CD14-positive monocyte (primary cell): ENCODE data around the gene RAB35. TPM values are rescaled to one million over a fixed set of nuclear protein-coding genes. Genes with fewer than 3 reads are reported as not detected.

Experiments
- DNase-seq, 3 donors: peaks; one replicate each; pipeline ENCODE4 v3.0.0-alpha.2; 2011 to 2022
- H2AFZ ChIP-seq: 2 replicates; pipeline ENCODE4 v1.6.0; 2012; ENCODE audit warnings: mild to moderate bottlenecking, low read depth, low read length, inconsistent platforms; ENCODE audit not compliant: insufficient read depth, poor library complexity, severe bottlenecking
- H3K27ac ChIP-seq, 2 donors: 1 replicate in 1 of 2; 2 replicates in 1 of 2; pipeline ENCODE4 v1.5.1; 2012 to 2013; ENCODE audit warnings: low read length in 2 of 2, control low read depth in 1 of 2, inconsistent platforms in 1 of 2, low read depth in 1 of 2, mild to moderate bottlenecking in 1 of 2
- H3K27me3 ChIP-seq, 2 donors: one replicate each; pipeline versions ENCODE4 v1.6.0 to v1.6.1; 2011 to 2013; ENCODE audit warnings: low read length in 2 of 2; ENCODE audit not compliant: control insufficient read depth in 2 of 2, insufficient read depth in 2 of 2
- H3K36me3 ChIP-seq, 2 donors: replicated peaks in 1 of 2; 1 replicate in 1 of 2; 2 replicates in 1 of 2; pipeline versions ENCODE4 v1.5.1 to v1.6.1; 2012 to 2013; ENCODE audit warnings: low read length in 2 of 2, control low read depth in 1 of 2, inconsistent platforms in 1 of 2, mild to moderate bottlenecking in 1 of 2; ENCODE audit not compliant: insufficient read depth in 2 of 2, control insufficient read depth in 1 of 2
- H3K4me1 ChIP-seq, 2 donors: 1 replicate in 1 of 2; 2 replicates in 1 of 2; pipeline versions ENCODE4 v1.5.1 to v1.6.1; 2012 to 2013; ENCODE audit warnings: low read length in 2 of 2, control low read depth in 1 of 2, inconsistent platforms in 1 of 2, mild to moderate bottlenecking in 1 of 2, moderate library complexity in 1 of 2; ENCODE audit not compliant: insufficient read depth in 2 of 2, control insufficient read depth in 1 of 2
- H3K4me2 ChIP-seq: replicated peaks from 2 replicates; pipeline ENCODE3; 2012; ENCODE audit warnings: low read length, moderate library complexity, mild to moderate bottlenecking; ENCODE audit not compliant: poor library complexity, severe bottlenecking; ENCODE audit errors: extremely low read depth
- H3K4me3 ChIP-seq, 3 experiments: fragments of 200-600 bp in 1 of 3; sonication (generic) in 1 of 3; replicated peaks in 1 of 3; 1 replicate in 2 of 3; 2 replicates in 1 of 3; pipeline ENCODE4 v1.5.1; 2011 to 2013; ENCODE audit warnings: low read length in 3 of 3, mild to moderate bottlenecking in 3 of 3, control low read depth in 2 of 3, low read depth in 2 of 3, inconsistent platforms in 1 of 3, moderate library complexity in 1 of 3
- H3K79me2 ChIP-seq: 2 replicates; pipeline ENCODE4 v1.6.0; 2012; ENCODE audit warnings: mild to moderate bottlenecking, control low read depth, inconsistent platforms, low read length, moderate library complexity; ENCODE audit not compliant: insufficient read depth
- H3K9ac ChIP-seq: 2 replicates; pipeline ENCODE4 v1.6.0; 2017; ENCODE audit warnings: low read length, mild to moderate bottlenecking; ENCODE audit not compliant: insufficient read depth, poor library complexity, severe bottlenecking
- H3K9me3 ChIP-seq, 2 donors: replicated peaks in 1 of 2; 1 replicate in 1 of 2; 2 replicates in 1 of 2; pipeline versions ENCODE4 v1.5.1 to v1.6.1; 2012 to 2013; ENCODE audit warnings: low read length in 2 of 2, control low read depth in 1 of 2; ENCODE audit not compliant: control insufficient read depth in 1 of 2, insufficient read depth in 1 of 2
- H4K20me1 ChIP-seq: 2 replicates; pipeline ENCODE4 v1.6.0; 2012; ENCODE audit warnings: mild to moderate bottlenecking, low read length, control low read depth, moderate library complexity; ENCODE audit not compliant: insufficient read depth
- H3K27ac Mint-ChIP-seq, 7 donors: one replicate each; pipeline ENCODE4 v1.8.0; 2020; ENCODE audit warnings: mild to moderate bottlenecking in 7 of 7, mixed read lengths in 7 of 7, moderate library complexity in 6 of 7, inconsistent platforms in 2 of 7
- H3K27me3 Mint-ChIP-seq, 3 donors: one replicate each; pipeline ENCODE4 v1.8.0; 2021 to 2022; ENCODE audit warnings: low read depth in 3 of 3, mild to moderate bottlenecking in 3 of 3, mixed read lengths in 3 of 3, moderate library complexity in 3 of 3, inconsistent platforms in 1 of 3
- H3K36me3 Mint-ChIP-seq, 2 donors: one replicate each; pipeline ENCODE4 v1.8.0; 2020; ENCODE audit warnings: mixed read lengths in 2 of 2, inconsistent platforms in 1 of 2, mild to moderate bottlenecking in 1 of 2
- H3K4me1 Mint-ChIP-seq: one replicate; pipeline ENCODE4 v1.8.0; 2020; ENCODE audit warnings: mild to moderate bottlenecking, mixed read lengths
- H3K4me3 Mint-ChIP-seq, 2 donors: one replicate each; pipeline ENCODE4 v1.8.0; 2020; ENCODE audit warnings: mild to moderate bottlenecking in 2 of 2, mixed read lengths in 2 of 2, moderate library complexity in 1 of 2
- H3K9me3 Mint-ChIP-seq, 7 donors: one replicate each; pipeline ENCODE4 v1.8.0; 2020 to 2022; ENCODE audit warnings: mixed read lengths in 7 of 7, mild to moderate bottlenecking in 6 of 7, moderate library complexity in 6 of 7, inconsistent platforms in 2 of 7
- WGBS: methylation state at CpG from one replicate; pipeline ENCODE4 v1.1.5; 2013; ENCODE audit warnings: missing lambda C conversion rate; ENCODE audit not compliant: insufficient coverage; 5-methylcytosine and 5-hydroxymethylcytosine counted together
- intact Hi-C, 2 donors: fragments of 100-400 bp; cut with micrococcal nuclease; formaldehyde crosslinking; loops; one replicate each; pipeline versions ENCODE4 v1.15.0 to v1.15.1; 2023
- polyA plus RNA-seq, 3 donors: library from polyadenylated mRNA; depleted of rRNA in 1 of 3; unstranded in 2 of 3; stranded (reverse) in 1 of 3; fragments of 300-500 nt in 2 of 3; fragments of >200 nt in 1 of 3; fragmentation: Illumina TruSeq in 2 of 3; gene quantifications; 1 replicate in 2 of 3; 2 replicates in 1 of 3; pipeline ENCODE4 v1.2.3, GENCODE V29; 2012 to 2021
- TF ChIP-seq, protein P1 (sequence below): fragments of 200-600 bp; IDR thresholded peaks from one replicate; pipeline ENCODE4 v1.8.0; 2022; ENCODE audit warnings: antibody characterized with exemption, mild to moderate bottlenecking

RAB35 gene
- polyA plus RNA-seq, 3 donors = 20.4 to 27.3 (median 21.6) TPM

GRCh38 chr12:120069278-120069677, 47.3 kb downstream of the RAB35 start:
- TF ChIP-seq, protein P1, sequence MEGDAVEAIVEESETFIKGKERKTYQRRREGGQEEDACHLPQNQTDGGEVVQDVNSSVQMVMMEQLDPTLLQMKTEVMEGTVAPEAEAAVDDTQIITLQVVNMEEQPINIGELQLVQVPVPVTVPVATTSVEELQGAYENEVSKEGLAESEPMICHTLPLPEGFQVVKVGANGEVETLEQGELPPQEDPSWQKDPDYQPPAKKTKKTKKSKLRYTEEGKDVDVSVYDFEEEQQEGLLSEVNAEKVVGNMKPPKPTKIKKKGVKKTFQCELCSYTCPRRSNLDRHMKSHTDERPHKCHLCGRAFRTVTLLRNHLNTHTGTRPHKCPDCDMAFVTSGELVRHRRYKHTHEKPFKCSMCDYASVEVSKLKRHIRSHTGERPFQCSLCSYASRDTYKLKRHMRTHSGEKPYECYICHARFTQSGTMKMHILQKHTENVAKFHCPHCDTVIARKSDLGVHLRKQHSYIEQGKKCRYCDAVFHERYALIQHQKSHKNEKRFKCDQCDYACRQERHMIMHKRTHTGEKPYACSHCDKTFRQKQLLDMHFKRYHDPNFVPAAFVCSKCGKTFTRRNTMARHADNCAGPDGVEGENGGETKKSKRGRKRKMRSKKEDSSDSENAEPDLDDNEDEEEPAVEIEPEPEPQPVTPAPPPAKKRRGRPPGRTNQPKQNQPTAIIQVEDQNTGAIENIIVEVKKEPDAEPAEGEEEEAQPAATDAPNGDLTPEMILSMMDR = no peak
- no peaks in the 10 kb centered on the region for H3K79me2 ChIP-seq
- H3K4me1 ChIP-seq = no peaks in the 10 kb centered on the region
- H4K20me1 ChIP-seq = no peaks in the 10 kb centered on the region
- peaks cover 0 to 2% (median 0%) of the 10 kb centered on the region in 7 donors for H3K9me3 Mint-ChIP-seq
- H3K27ac Mint-ChIP-seq = no peak overlapping the region
- H3K9me3 ChIP-seq = no peaks in the 10 kb centered on the region
- no peak overlapping the region for H3K4me3 ChIP-seq
- no peak overlapping the region for H2AFZ ChIP-seq
- intact Hi-C loops = no loop called here
- no peaks in the 10 kb centered on the region for H3K36me3 ChIP-seq
- no peak overlapping the region for H3K27ac ChIP-seq
- H3K4me2 ChIP-seq = no peak overlapping the region
- H3K27me3 ChIP-seq = no peaks in the 10 kb centered on the region
- no peak for DNase-seq
- no peaks in the 10 kb centered on the region for H3K36me3 Mint-ChIP-seq
- no peak overlapping the region for H3K9ac ChIP-seq
- H3K27me3 Mint-ChIP-seq = peaks cover 5 to 15% (median 13%) of the 10 kb centered on the region in 3 donors
- no peaks in the 10 kb centered on the region for H3K4me1 Mint-ChIP-seq
- H3K4me3 Mint-ChIP-seq = no peak overlapping the region
- no CpG with 5 or more reads among the region's 5 CpGs for WGBS

DNA sequence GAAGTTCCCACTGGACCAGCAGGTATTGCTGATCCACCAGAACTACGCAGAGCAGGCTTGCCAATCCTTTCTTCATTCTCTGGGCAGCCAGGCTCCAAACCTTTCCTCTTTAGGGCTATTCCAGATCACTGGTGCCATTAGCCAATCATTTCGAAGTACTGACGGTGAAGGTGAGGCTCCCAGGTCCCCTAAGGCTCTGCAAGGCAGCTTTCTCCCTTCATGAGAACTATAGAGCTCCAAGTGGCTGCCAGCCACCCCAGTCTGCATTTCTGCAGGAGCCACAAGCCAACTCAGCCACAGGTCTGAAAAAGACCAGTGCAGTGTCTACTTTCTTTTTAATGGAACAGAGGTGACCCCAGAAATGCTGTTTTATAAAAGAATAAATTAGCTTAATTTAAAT, 48.7 kb downstream of the RAB35 start:
- Histone ChIP-seq H2AFZ (no peak overlapping the region), H3K9me3 (no peaks in the 10 kb centered on the region), H3K4me1 (no peaks in the 10 kb centered on the region), H3K79me2 (no peaks in the 10 kb centered on the region), H4K20me1 (no peaks in the 10 kb centered on the region), H3K36me3 (no peaks in the 10 kb centered on the region), H3K4me3 (no peak overlapping the region), H3K27me3 (no peaks in the 10 kb centered on the region), H3K9ac (no peak overlapping the region), H3K27ac (no peak overlapping the region), H3K4me2 (no peak overlapping the region)
- TF ChIP-seq, protein P1 = no peak
- no peak for DNase-seq
- Mint-ChIP-seq H3K27ac (no peak overlapping the region), H3K27me3 (peaks cover 8 to 17% (median 9%) of the 10 kb centered on the region in 3 donors), H3K4me3 (no peak overlapping the region), H3K4me1 (no peaks in the 10 kb centered on the region), H3K9me3 (no peaks in the 10 kb centered on the region), H3K36me3 (no peaks in the 10 kb centered on the region)
- intact Hi-C loops = no loop called here
- WGBS = 100% methylated on average over 3 of the region's 3 CpGs
